ENCODE measurements around the gene PKM. TPM values are rescaled to one million over a fixed set of nuclear protein-coding genes. Genes with fewer than 3 reads are reported as not detected.
A peak's percentile ranks its signal among the peaks of the same experiment; 100 is the strongest.

Gene PKM
- total and polyA plus RNA-seq, 9 of the 15 experiments (the other 6 are each of a cell fraction or from before 2014, with no cell fraction given) = 140 to 825 (median 383) TPM

DNA sequence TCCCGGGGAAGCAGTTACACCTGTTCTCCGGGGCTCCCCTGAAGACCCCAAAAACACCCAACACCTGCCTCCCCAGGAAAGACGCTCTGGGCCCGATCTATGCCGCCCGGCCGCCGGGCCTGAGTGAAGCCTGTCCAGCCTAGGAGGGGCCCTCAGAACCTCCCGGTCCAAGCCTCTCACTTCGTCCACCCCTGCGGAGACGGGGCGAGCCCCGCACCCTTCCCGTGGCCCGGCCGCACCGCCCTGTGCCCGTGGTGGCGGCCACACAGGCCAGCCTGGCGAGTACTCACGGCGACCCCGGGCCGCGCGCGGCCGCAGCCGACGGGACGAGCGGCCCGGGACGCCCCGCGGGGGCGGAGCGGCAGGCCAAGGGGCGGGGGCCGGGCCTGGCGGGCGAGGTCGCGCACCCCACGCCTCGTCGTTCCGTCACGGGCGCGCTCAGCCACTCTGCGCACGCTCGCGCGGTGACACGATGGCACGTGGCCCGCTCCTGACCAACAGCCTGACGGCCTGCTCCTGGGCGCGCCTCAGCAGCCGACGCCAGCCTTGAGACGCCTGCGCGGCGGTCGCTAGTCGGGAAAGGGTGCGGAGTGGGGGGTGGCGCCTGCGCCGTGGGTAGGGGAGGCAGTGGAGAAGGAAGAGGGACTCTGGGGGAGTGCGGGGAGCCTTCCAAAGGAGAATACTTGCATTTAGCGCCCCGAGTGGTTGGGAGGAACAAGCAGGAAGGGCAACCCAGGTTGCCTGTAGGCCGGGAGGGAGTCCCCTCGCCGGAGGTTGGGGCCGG, 41.4 kb upstream of the PKM start, which contains the start of gene PARP6 (continued):
- TF ChIP-seq ZNF175 (CRISPR knock-in tag; IDR thresholded peaks at IDR 0.05; ENCODE audit: low read depth) (peak; percentile 72; the same call in 1 of the 2 replicates), MEF2A (IDR thresholded peaks at IDR 0.05; ENCODE audit: control insufficient read depth, low read depth, low read length) (no peak), SMARCE1 (IDR thresholded peaks at IDR 0.05) (0 out of 2 replicates have a peak, but pooled peaks have one; percentile 22), POLR2AphosphoS5 (IDR thresholded peaks at IDR 0.05; ENCODE audit: control insufficient read depth, insufficient read depth, low read depth, low read length) (peak; percentile 17; the same call in 1 of the 2 replicates), NUFIP1 (IDR thresholded peaks at IDR 0.05; ENCODE audit: partially characterized antibody) (no peak), ZNF239 (CRISPR knock-in tag; IDR thresholded peaks at IDR 0.05) (no peak), RBM22 (IDR thresholded peaks at IDR 0.05; ENCODE audit: low read depth, low read length, poor library complexity, severe bottlenecking) (no peak), ZNF143 (CRISPR knock-in tag; IDR thresholded peaks at IDR 0.05) (no peak), RBFOX2 (IDR thresholded peaks at IDR 0.05; ENCODE audit: low read depth, low read length) (peak; percentile 85), NEUROD1 (IDR thresholded peaks at IDR 0.05; ENCODE audit: borderline replicate concordance, low read depth, low read length, partially characterized antibody) (peak; percentile 52), SNRNP70 (optimal IDR thresholded peaks at IDR 0.05; ENCODE audit: low read depth, low read length) (no peak), PCBP2 (IDR thresholded peaks at IDR 0.05; ENCODE audit: low read depth, low read length, poor library complexity, severe bottlenecking) (no peak), SMAD1 (IDR thresholded peaks at IDR 0.05; ENCODE audit: low read depth, low read length, partially characterized antibody) (no peak), TEAD4 (IDR thresholded peaks at IDR 0.05; ENCODE audit: low read length) (0 out of 2 replicates have a peak, but pooled peaks have one; percentile 14), TEAD4 (CRISPR knock-in tag; IDR thresholded peaks at IDR 0.05; ENCODE audit: borderline replicate concordance) (no peak), GTF2E2 (tag; IDR thresholded peaks at IDR 0.05) (no peak), SPI1 (IDR thresholded peaks at IDR 0.05; ENCODE audit: borderline replicate concordance, low read depth, low read length) (peak; percentile 26; the same call in 1 of the 2 replicates), NBN (IDR thresholded peaks at IDR 0.05; ENCODE audit: low read depth) (peak; percentile 71; the same call in 1 of the 2 replicates)
- TF ChIP-seq, protein P1, sequence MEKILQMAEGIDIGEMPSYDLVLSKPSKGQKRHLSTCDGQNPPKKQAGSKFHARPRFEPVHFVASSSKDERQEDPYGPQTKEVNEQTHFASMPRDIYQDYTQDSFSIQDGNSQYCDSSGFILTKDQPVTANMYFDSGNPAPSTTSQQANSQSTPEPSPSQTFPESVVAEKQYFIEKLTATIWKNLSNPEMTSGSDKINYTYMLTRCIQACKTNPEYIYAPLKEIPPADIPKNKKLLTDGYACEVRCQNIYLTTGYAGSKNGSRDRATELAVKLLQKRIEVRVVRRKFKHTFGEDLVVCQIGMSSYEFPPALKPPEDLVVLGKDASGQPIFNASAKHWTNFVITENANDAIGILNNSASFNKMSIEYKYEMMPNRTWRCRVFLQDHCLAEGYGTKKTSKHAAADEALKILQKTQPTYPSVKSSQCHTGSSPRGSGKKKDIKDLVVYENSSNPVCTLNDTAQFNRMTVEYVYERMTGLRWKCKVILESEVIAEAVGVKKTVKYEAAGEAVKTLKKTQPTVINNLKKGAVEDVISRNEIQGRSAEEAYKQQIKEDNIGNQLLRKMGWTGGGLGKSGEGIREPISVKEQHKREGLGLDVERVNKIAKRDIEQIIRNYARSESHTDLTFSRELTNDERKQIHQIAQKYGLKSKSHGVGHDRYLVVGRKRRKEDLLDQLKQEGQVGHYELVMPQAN (IDR thresholded peaks at IDR 0.05; ENCODE audit: borderline replicate concordance) = no peak
- TF ChIP-seq, protein P2, sequence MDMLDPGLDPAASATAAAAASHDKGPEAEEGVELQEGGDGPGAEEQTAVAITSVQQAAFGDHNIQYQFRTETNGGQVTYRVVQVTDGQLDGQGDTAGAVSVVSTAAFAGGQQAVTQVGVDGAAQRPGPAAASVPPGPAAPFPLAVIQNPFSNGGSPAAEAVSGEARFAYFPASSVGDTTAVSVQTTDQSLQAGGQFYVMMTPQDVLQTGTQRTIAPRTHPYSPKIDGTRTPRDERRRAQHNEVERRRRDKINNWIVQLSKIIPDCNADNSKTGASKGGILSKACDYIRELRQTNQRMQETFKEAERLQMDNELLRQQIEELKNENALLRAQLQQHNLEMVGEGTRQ (CRISPR knock-in tag; IDR thresholded peaks at IDR 0.05) = peak; percentile 96
- TF ChIP-seq, protein P3, sequence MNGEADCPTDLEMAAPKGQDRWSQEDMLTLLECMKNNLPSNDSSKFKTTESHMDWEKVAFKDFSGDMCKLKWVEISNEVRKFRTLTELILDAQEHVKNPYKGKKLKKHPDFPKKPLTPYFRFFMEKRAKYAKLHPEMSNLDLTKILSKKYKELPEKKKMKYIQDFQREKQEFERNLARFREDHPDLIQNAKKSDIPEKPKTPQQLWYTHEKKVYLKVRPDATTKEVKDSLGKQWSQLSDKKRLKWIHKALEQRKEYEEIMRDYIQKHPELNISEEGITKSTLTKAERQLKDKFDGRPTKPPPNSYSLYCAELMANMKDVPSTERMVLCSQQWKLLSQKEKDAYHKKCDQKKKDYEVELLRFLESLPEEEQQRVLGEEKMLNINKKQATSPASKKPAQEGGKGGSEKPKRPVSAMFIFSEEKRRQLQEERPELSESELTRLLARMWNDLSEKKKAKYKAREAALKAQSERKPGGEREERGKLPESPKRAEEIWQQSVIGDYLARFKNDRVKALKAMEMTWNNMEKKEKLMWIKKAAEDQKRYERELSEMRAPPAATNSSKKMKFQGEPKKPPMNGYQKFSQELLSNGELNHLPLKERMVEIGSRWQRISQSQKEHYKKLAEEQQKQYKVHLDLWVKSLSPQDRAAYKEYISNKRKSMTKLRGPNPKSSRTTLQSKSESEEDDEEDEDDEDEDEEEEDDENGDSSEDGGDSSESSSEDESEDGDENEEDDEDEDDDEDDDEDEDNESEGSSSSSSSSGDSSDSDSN (IDR thresholded peaks at IDR 0.05; ENCODE audit: borderline replicate concordance in 1 of 2, low read depth in 2 of 2, low read length in 2 of 2) = no peak
- TF ChIP-seq, protein P4, sequence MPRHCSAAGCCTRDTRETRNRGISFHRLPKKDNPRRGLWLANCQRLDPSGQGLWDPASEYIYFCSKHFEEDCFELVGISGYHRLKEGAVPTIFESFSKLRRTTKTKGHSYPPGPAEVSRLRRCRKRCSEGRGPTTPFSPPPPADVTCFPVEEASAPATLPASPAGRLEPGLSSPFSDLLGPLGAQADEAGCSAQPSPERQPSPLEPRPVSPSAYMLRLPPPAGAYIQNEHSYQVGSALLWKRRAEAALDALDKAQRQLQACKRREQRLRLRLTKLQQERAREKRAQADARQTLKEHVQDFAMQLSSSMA (CRISPR knock-in tag; IDR thresholded peaks at IDR 0.05) = no peak
